ENCODE results near the gene PLCZ1.
"Not testable (repeated sequence)": the region's sequence is repeated elsewhere in the genome, so short reads cannot be mapped to it uniquely, and the experiment has no call there.

Gene PLCZ1

GRCh38 chr12:18737819-18738218 lies at the start of gene PLCZ1, which contains the start of gene CAPZA3:
Gene PLCZ1 (minus strand): TSS chr12:18738012. CDS start chr12:18737371, 641 bp downstream.
Gene CAPZA3 (plus strand): TSS chr12:18738119. CDS start chr12:18738269, 150 bp downstream.
- DNase-seq (ENCODE audit: low read depth in 3 of 3), result no peak

- DNase-seq (ENCODE audit: low read depth in 3 of 3), result not testable (repeated sequence)
These were observed 47.7 kb upstream of the PLCZ1 start for GRCh38 chr12:18785465-18785864.

GRCh38 chr12:18782827-18783226 lies 45.0 kb upstream of the PLCZ1 start:
- DNase-seq (ENCODE audit: low read depth in 3 of 3), result no peak

- not testable (repeated sequence) for DNase-seq (ENCODE audit: low read depth in 3 of 3)
These were observed 28.7 kb upstream of the PLCZ1 start for GRCh38 chr12:18766479-18766878.

GRCh38 chr12:18755341-18755740 lies 17.5 kb upstream of the PLCZ1 start:
- no peak for DNase-seq (ENCODE audit: low read depth in 3 of 3)

- DNase-seq (ENCODE audit: low read depth in 3 of 3), result no peak
These were observed 16.4 kb upstream of the PLCZ1 start for GRCh38 chr12:18754124-18754707.

- DNase-seq (ENCODE audit: low read depth in 3 of 3), result no peak
These were observed 15.8 kb upstream of the PLCZ1 start for GRCh38 chr12:18753481-18754123.

- no peak for DNase-seq (ENCODE audit: low read depth in 3 of 3)
These were observed 15.1 kb upstream of the PLCZ1 start for GRCh38 chr12:18752947-18753346.

- DNase-seq (ENCODE audit: low read depth in 3 of 3), result no peak
These were observed 14.6 kb upstream of the PLCZ1 start for GRCh38 chr12:18752280-18752920.

- no peak for DNase-seq (ENCODE audit: low read depth in 3 of 3)
These were observed 14.1 kb upstream of the PLCZ1 start for GRCh38 chr12:18751866-18752265.

GRCh38 chr12:18750085-18750484 lies 12.3 kb upstream of the PLCZ1 start:
- no peak for DNase-seq (ENCODE audit: low read depth in 3 of 3)

- DNase-seq (ENCODE audit: low read depth in 3 of 3), result no peak
These were observed 11.7 kb upstream of the PLCZ1 start for GRCh38 chr12:18749386-18749957.

GRCh38 chr12:18747895-18748294 lies 10.1 kb upstream of the PLCZ1 start:
- no peak for DNase-seq (ENCODE audit: low read depth in 3 of 3)

GRCh38 chr12:18731156-18731555 lies 6.7 kb downstream of the PLCZ1 start:
- no peak for DNase-seq (ENCODE audit: low read depth in 3 of 3)

- no peak for DNase-seq (ENCODE audit: low read depth in 3 of 3)
These were observed 14.1 kb downstream of the PLCZ1 start for GRCh38 chr12:18723752-18724151.

- no peak for DNase-seq (ENCODE audit: low read depth in 3 of 3)
These were observed 16.4 kb downstream of the PLCZ1 start for GRCh38 chr12:18721452-18721851.

GRCh38 chr12:18720690-18721089 lies 17.1 kb downstream of the PLCZ1 start:
- no peak for DNase-seq (ENCODE audit: low read depth in 3 of 3)

- no peak for DNase-seq (ENCODE audit: low read depth in 3 of 3)
These were observed 17.8 kb downstream of the PLCZ1 start for GRCh38 chr12:18719922-18720510.

- no peak for DNase-seq (ENCODE audit: low read depth in 3 of 3)
These were observed 19.4 kb downstream of the PLCZ1 start for GRCh38 chr12:18718462-18718861.

GRCh38 chr12:18716236-18716635 lies 21.6 kb downstream of the PLCZ1 start:
- no peak for DNase-seq (ENCODE audit: low read depth in 3 of 3)

- DNase-seq (ENCODE audit: low read depth in 3 of 3), result no peak
These were observed 31.0 kb downstream of the PLCZ1 start for GRCh38 chr12:18706798-18707197.

- DNase-seq (ENCODE audit: low read depth in 3 of 3), result no peak
These were observed 33.9 kb downstream of the PLCZ1 start for GRCh38 chr12:18703911-18704310.
